CD4-positive, alpha-beta T cell treated with Interleukin-6 at 100 ng/mL for 8 hours (primary cell): ENCODE measurements around the gene NCOR2.

Experiments
- DNase-seq: peaks from one replicate; pipeline ENCODE4 v3.0.0-alpha.2; 2020; ENCODE audit warnings: mixed read lengths, low spot score

NCOR2 gene

DNA sequence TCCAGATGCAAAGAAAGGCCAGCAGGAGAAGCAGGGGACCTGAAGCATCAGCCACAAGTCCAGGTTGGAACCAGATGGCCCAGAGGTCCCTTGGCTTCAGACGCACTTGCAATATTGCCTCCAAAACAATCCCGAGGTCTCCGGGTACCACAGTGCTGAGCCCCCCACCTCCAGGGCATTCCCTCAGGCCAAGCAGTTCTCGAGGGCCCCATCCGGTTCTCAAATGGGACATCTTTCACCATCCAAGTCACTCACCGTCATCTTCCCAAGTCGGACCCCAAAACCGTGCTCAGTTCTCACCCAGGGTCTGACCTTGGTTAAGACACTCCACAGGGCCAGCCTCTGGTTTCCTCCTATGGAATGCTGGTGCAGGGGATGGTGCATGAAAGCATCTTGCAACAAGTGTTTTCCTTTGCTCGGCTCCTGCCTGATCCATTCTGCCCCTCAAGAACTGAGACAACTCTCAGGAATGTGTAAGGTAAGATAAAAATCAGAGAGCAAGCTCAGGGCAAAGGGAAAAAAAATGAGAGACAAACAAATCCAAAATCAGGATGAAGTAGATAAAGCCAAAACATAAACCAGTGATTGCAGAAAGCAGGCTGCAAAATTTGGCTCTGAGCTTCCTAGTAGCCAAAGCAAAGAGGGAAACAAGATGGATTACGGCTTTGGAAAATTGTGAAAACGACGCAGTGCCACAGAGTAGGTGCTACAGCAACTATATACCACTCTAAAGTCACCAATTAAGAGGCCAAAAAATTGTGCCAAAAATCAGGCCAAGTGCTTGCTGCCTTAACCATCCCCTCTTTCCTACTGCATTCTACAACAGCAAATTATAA lies 8.0 kb downstream of the NCOR2 start:
- no peak for DNase-seq

GRCh38 chr12:124558313-124558712 lies 9.1 kb downstream of the NCOR2 start:
- DNase-seq: no peak

DNA sequence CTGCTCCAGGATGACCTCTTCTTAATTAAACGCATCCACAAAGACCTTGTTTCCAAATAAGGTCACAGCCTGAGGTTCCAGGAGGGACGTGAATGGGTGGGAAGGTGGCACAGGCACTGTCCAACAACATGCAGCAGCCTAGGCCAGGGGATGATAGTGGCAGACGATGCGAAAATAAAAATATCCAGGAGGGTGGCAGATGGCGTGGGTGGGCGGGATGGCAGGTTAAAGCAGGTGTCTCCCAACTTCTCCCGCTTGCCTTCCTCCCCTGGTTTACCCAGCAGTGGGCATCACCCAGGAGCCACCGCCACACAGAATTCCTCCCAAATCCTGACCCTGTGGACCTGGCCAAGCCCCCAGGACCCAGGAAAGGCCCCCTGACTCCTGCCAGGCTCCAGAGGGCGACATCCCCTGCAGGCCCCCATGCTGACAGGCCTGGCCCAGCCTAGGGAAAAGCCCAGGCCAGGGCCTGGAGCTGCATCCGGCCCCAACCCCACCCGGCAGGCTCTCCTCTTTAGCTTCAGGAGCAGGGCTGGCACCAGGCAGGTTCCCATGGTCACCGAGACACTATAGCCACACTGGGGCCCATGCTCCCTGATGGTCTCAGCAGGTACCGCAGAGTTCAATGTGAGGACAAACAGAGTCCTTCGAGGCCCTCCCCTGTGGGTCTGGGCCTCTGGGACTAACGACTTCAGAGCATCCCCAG lies 9.7 kb downstream of the NCOR2 start:
- DNase-seq: no peak

GRCh38 chr12:124556896-124557501 lies 10.4 kb downstream of the NCOR2 start:
- DNase-seq: no peak

DNA sequence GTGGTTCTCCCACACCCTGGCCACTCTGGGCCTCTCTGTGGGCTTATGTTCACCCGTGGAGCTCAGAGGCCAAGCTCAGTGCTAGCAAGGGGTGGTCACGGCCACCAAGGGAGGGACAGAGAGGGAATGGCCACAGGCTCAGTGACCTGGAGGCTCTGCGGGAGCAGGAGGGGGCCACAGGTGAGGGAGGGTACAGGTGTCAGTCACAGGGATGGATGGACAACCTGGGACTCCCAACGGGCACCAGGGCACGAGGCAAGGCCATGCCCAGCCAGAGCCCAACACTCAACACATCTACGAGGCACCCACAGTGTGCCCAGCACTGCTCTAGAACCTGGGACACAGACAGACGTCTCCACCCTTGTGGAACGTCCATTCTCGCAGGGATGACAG lies 11.3 kb downstream of the NCOR2 start:
- DNase-seq: no peak

DNA sequence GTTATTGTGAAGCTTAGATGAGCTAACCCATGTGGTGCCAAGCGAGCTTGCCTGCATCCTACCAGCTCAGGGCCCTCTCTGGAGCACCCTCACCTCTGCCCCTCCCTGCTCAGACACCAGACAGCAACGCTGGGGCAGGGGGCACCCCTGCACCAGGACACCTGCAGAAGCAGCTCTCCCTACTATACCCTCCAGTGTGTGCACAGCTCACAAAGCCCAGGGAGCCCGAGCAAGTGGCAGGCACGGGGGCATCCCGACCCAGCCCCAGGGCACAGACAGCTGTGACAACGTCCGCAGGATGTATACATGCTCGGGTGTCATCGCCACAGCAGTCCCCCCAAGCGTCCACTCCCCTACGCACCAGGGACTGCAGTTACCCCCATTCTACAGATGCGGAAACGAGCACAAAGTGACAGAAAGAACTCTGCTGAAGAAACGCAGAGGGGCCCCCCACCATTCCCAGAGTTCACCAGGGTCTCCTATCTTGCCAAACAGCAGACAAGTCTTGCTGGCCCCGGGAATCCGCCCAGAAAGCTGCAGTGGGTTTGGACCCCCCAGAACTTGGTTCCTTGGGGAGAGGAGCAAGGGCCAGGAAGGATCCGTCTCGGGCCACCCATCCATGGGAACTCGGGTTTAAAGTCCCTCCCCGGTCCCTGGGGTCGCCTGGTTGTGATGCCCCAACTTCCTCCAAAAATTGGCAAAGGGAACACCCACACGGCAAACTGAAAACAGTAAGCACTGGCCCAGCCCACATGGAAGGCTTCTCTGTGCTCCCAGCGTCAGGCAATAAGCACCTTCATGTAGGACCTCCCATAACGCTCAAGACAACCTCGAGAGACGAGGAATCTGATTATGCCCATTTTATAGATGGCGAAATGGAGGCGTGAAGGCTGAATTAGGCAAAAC lies 12.0 kb downstream of the NCOR2 start:
- no peak for DNase-seq

- DNase-seq: no peak
These were observed 12.9 kb downstream of the NCOR2 start for GRCh38 chr12:124554429-124555029.

DNA sequence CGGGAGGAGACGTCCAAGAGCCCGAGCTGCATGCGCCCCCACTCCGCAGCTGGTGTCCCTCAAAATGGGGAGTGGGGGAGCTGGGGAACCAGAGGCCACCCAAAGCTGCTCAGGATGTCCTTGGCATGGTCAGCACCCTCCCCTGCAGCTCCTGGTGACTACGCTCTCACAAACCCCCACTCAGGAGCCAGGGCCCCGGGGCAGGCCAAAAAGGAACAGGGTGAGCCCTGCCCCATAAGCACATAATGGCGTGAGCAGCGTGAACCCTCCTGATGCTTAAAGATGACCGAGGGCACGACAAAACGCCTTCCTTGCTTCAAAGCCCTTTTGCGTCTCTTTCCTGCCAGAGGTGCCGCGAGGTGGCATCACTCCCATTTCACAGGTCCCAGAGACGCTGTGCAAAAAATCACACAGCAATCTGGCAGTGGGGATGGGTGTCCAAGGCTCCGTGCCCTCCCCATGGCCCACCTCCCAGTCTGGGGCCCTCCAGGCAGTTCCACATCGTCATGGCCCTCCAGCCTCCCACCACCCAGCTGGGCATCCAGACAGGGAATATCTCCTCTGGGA lies 13.5 kb downstream of the NCOR2 start:
- DNase-seq: no peak

GRCh38 chr12:124551268-124552144 lies 15.9 kb downstream of the NCOR2 start:
- no peak for DNase-seq

DNA sequence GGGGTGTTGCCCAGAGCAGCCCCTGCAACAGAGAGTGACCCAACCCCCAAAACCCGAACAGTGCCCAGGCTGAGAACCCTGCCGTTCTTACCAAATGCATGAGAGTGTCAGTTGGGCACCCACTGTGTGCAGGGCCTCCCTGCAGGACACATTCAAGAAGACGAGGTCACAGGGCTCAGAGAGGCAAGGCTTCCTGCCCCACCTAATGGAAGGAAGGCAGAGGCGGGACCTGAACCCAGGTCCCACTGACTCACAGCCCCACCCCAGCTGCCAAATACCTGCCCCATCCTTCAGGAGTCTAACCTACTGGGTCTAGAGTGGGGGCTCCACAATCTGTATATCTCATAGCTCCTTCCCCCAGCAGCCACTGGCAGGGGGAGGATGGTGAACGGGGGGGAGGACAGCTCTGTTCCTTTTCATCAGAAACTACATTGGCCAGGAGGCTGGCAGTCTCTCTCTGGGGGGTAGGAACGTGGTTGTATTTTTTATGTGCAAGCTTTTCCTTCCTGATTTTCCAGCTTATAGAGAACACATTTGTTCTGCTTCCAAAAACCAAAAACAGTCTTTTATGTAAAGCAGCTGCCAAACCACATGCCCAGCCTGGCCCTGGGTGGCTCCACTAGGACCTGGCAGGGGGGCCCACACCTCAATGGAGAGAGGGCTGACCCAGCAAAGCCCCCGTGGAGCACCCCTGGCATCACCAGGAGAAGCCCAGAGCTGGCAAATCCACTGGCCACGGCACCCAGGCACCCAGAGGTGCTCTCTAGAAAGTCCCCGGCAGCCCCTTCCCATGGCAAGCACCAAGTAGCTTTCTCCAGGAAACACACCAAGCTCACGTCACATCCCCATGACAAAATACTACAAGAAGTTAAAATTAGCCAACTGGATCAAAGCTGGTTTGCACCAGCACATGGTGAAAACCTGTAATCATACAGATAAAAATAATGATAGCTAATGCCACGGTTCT lies 17.0 kb downstream of the NCOR2 start:
- DNase-seq: no peak

DNA sequence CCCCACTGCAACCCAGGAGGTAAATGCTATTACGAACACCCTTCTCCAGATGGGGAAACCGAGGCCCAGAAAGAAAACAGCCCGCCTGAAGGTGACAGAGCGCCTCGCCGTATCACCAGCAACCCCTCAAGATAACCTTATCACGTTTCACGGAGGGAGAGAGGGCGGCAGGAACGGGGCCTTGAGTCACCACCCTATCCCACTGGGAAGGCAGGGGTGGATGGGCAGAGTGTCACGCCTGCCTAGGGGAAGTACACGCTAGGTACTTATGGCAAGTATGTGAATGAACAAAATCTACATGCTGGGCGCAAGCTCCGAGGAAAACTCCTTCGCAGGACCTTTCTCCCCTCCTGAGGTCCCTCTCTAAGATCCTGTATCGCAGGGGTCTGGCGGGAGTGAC lies 17.8 kb downstream of the NCOR2 start:
- no peak for DNase-seq

GRCh38 chr12:124548854-124549378 lies 18.5 kb downstream of the NCOR2 start:
- DNase-seq: no peak

DNA sequence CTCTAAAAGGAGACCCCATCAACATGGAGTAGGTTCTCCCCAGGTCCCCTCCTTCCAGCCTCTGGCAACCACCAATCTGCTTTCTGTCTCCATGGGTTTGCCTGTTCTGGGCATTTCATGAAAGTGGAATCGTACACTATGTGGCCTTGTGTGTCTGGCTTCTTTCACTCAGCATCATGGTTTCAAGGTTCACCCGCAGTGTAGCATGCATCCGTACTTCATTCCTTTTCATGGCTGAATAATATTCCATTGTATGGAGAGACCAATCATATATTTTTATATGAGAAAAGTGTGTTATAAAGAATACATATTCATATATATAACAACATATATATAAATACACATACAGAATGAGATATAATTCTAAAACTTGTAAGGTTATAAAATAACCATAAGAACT lies 19.8 kb downstream of the NCOR2 start:
- no peak for DNase-seq

- DNase-seq: peak; percentile 15
These were observed 21.6 kb downstream of the NCOR2 start for GRCh38 chr12:124545508-124546418.

DNA sequence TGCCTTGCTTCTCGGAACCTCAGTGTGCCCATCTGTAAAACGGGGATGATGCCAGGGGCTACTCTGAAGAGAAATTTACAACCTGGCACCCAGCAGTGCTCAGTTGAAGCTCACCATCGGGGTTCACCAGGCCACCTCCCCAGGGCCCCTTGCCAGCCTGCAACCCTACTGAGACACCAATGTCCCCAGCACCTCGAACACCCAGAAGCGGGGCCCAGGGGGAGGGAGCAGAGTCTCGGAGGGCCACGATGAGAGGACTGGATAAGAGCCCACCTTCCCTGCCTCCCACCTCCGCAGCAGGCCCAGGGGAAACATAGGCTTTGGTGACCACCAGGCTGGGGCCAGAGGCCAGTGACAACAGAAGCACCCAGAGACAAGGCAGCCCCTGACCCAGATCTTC lies 22.4 kb downstream of the NCOR2 start:
- DNase-seq: no peak

DNA sequence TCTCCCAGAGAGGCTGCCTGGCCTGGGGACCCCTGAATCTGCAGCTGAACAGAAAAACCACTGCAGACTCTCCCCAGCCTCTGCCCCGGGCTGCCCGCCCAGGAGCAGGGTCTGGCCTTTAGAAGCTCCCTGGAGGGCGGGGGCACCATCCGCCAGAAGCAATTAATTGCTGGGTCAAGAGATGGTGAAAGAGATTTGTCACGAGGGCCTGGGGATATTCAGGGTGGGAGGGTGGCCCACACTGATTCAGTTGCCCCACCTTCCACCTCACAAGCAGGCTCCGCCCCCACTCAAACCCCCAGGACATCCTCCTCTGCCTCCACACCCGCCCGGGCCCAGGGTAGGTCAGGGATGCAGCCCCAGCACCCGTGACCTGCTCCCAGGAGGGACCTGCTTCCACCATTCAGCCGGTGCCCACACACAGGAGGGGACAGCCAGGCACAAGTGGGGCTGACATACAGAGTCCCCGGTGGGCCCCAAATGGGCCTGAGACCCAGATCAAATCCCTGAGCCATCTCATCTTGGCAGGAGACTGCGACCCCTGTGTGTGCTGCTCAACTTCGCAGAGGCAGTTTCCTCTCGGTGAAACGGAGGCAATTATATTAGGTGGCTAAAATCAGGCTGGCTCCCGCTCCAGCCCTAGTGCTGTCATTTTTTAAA lies 23.0 kb downstream of the NCOR2 start:
- DNase-seq: no peak
